HepG2 (cell line): ENCODE data around the gene CASKIN1. TPM values are rescaled to one million over a fixed set of nuclear protein-coding genes. Genes with fewer than 3 reads are reported as not detected.

ENCODE experiments used
- EEA1 ChIP-seq: sonication (generic); formaldehyde crosslinking; IDR thresholded peaks from 2 replicates; pipeline ENCODE4 v1.5.1; 2020; ENCODE audit warnings: mild to moderate bottlenecking, missing genetic modification reagents, borderline replicate concordance
- HDAC2 ChIP-seq: sonication (generic); formaldehyde crosslinking; IDR thresholded peaks from 2 replicates; pipeline ENCODE4 v1.4.0; 2020; ENCODE audit warnings: missing genetic modification reagents
- KDM6A ChIP-seq: IDR thresholded peaks from 2 replicates; pipeline ENCODE4 v1.6.1; 2016; ENCODE audit warnings: low read depth
- NFE2L1 ChIP-seq: sonication (generic); formaldehyde crosslinking; IDR thresholded peaks from 2 replicates; pipeline ENCODE4 v1.4.0; 2020; ENCODE audit warnings: missing genetic modification reagents, mild to moderate bottlenecking, borderline replicate concordance
- POLR2AphosphoS5 ChIP-seq: IDR thresholded peaks from 2 replicates; pipeline ENCODE4 v1.6.1; 2012; ENCODE audit warnings: low read depth, low read length
- SAP130 ChIP-seq: IDR thresholded peaks from 2 replicates; pipeline ENCODE4 v1.6.1; 2016; ENCODE audit warnings: low read depth
- SMAD1 ChIP-seq: sonication (generic); formaldehyde crosslinking; IDR thresholded peaks from 2 replicates; pipeline ENCODE4 v1.4.0; 2020; ENCODE audit warnings: missing genetic modification reagents, low read depth, mild to moderate bottlenecking, borderline replicate concordance
- ZFP91 ChIP-seq: sonication (generic); formaldehyde crosslinking; IDR thresholded peaks from 2 replicates; pipeline ENCODE4 v1.9.0; 2022; ENCODE audit warnings: missing genetic modification reagents, mild to moderate bottlenecking, borderline replicate concordance
- ZKSCAN5 ChIP-seq: sonication (generic); formaldehyde crosslinking; IDR thresholded peaks from 2 replicates; pipeline ENCODE4 v1.5.1; 2020; ENCODE audit warnings: mild to moderate bottlenecking, missing genetic modification reagents
- ZNF18 ChIP-seq: sonication (generic); formaldehyde crosslinking; IDR thresholded peaks from 2 replicates; pipeline ENCODE4 v1.8.0; 2022; ENCODE audit warnings: mild to moderate bottlenecking, missing genetic modification reagents; ENCODE audit not compliant: insufficient replicate concordance
- ZNF232 ChIP-seq: sonication (generic); formaldehyde crosslinking; IDR thresholded peaks from 2 replicates; pipeline ENCODE4 v1.4.0; 2020; ENCODE audit warnings: missing genetic modification reagents, borderline replicate concordance
- ZNF253 ChIP-seq: sonication (generic); formaldehyde crosslinking; IDR thresholded peaks from 2 replicates; pipeline ENCODE4 v1.8.0; 2022; ENCODE audit warnings: mild to moderate bottlenecking, missing genetic modification reagents, borderline replicate concordance
- ZNF326 ChIP-seq: sonication (generic); formaldehyde crosslinking; IDR thresholded peaks from 2 replicates; pipeline ENCODE4 v1.4.0; 2020; ENCODE audit warnings: missing genetic modification reagents, borderline replicate concordance
- ZNF496 ChIP-seq: sonication (generic); formaldehyde crosslinking; IDR thresholded peaks from 2 replicates; pipeline ENCODE4 v1.8.1; 2023; ENCODE audit warnings: mild to moderate bottlenecking, moderate library complexity, missing genetic modification reagents; ENCODE audit not compliant: insufficient replicate concordance
- ZNF547 ChIP-seq: sonication (generic); formaldehyde crosslinking; IDR thresholded peaks from 2 replicates; pipeline ENCODE4 v1.5.1; 2020; ENCODE audit warnings: mild to moderate bottlenecking, missing genetic modification reagents
- ZNF576 ChIP-seq: sonication (generic); formaldehyde crosslinking; IDR thresholded peaks from 2 replicates; pipeline ENCODE4 v1.4.0; 2020; ENCODE audit warnings: mild to moderate bottlenecking, missing genetic modification reagents
- ZNF605 ChIP-seq: sonication (generic); formaldehyde crosslinking; IDR thresholded peaks from 2 replicates; pipeline ENCODE4 v1.8.0; 2022; ENCODE audit warnings: mild to moderate bottlenecking, missing genetic modification reagents
- polyA plus RNA-seq, 8 experiments: library from polyadenylated mRNA; depleted of rRNA in 3 of 8; stranded (reverse) in 7 of 8; unstranded in 1 of 8; fragments of >200 nt; fragmentation: Illumina TruSeq in 4 of 8; extraction: Trizol in 4 of 8; gene quantifications; 2 replicates each; pipeline versions ENCODE4 v1.2.1 to v1.2.3, GENCODE V29; 2011 to 2016; ENCODE audit warnings: low read depth in 4 of 8, missing spikeins in 1 of 8, mixed read lengths in 1 of 8; ENCODE audit not compliant: insufficient read depth in 1 of 8
- total RNA-seq, 5 experiments: library from RNA; depleted of rRNA; stranded (reverse); fragments of >200 nt; fragmentation: Illumina TruSeq; extraction: Trizol; gene quantifications; 2 replicates each; pipeline ENCODE4 v1.2.3, GENCODE V29; 2016; ENCODE audit warnings: low read depth in 1 of 5
- TF ChIP-seq, protein P1 (sequence below): IDR thresholded peaks from 2 replicates; pipeline ENCODE4 v1.6.1; 2016; ENCODE audit warnings: missing genetic modification reagents, missing compliant biosample characterization
- TF ChIP-seq, protein P2 (sequence below): sonication (generic); formaldehyde crosslinking; IDR thresholded peaks from 2 replicates; pipeline ENCODE4 v1.5.1; 2020; ENCODE audit warnings: missing genetic modification reagents, mild to moderate bottlenecking, borderline replicate concordance

Gene CASKIN1
- total and polyA plus RNA-seq, 2 of the 13 experiments (the other 11 are each of a cell fraction or from before 2014, with no cell fraction given) = 1.2 to 2.2 TPM

DNA sequence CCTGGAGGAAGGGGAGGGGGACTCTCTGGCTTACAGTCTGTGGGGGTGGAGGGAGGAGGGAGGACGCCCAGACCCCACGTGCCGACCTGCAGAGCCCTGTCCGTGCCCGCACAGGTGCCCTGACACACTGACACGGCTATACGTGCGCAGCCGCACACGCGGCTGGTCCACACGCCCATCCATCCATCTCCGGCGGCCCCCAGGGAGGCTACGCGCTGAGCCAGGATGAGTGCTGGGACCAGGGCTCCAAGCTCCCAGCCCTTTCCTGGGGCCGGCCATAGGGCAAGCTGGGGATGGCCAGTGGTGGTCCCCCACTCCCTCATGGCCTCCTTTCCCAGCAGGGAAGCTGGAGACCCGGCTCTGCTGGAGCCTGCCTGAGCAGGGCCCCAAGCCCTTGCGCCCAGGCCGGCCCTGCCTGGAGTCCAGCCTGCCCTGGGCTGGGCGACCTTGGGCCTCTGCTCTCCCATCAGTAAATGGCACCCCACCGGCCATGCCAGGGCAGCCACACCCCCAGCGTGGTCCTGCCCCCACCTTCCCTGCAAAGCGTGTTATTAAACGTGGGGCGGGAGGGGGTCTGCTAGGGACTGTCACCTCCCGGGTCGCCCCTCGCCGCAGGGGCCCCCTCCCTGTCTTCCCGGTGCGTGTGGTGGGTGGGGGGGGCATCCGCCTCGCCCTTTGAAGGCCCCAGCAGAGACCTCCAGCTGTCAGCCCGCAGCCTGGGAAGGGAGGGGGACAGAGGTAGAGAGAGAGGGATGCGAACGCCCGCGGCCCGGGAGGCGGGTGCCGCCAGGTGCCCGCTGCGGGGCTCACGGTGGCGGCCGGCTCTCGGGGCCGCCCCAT, 863 bp downstream of the CASKIN1 start (continued):
- no peak for TF ChIP-seq SMAD1
- no peak for TF ChIP-seq ZNF18
- no peak for TF ChIP-seq ZNF232 (CRISPR knock-in tag)
- TF ChIP-seq HDAC2 = no peak
- TF ChIP-seq POLR2AphosphoS5 = no peak
- no peak for TF ChIP-seq ZNF605
- no peak for TF ChIP-seq ZNF253
- TF ChIP-seq ZNF326 (CRISPR knock-in tag) = no peak
- TF ChIP-seq, protein P1, sequence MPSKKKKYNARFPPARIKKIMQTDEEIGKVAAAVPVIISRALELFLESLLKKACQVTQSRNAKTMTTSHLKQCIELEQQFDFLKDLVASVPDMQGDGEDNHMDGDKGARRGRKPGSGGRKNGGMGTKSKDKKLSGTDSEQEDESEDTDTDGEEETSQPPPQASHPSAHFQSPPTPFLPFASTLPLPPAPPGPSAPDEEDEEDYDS (CRISPR knock-in tag) = no peak
- TF ChIP-seq NFE2L1 (CRISPR knock-in tag) = no peak
- no peak for TF ChIP-seq ZKSCAN5 (CRISPR knock-in tag)
- TF ChIP-seq KDM6A (CRISPR knock-in tag) = no peak
- peak; percentile 21; the same call in 1 of the 2 replicates for TF ChIP-seq SAP130 (CRISPR knock-in tag)
- TF ChIP-seq ZNF496 (CRISPR knock-in tag) = no peak
- no peak for TF ChIP-seq ZFP91 (CRISPR knock-in tag)
- TF ChIP-seq, protein P2, sequence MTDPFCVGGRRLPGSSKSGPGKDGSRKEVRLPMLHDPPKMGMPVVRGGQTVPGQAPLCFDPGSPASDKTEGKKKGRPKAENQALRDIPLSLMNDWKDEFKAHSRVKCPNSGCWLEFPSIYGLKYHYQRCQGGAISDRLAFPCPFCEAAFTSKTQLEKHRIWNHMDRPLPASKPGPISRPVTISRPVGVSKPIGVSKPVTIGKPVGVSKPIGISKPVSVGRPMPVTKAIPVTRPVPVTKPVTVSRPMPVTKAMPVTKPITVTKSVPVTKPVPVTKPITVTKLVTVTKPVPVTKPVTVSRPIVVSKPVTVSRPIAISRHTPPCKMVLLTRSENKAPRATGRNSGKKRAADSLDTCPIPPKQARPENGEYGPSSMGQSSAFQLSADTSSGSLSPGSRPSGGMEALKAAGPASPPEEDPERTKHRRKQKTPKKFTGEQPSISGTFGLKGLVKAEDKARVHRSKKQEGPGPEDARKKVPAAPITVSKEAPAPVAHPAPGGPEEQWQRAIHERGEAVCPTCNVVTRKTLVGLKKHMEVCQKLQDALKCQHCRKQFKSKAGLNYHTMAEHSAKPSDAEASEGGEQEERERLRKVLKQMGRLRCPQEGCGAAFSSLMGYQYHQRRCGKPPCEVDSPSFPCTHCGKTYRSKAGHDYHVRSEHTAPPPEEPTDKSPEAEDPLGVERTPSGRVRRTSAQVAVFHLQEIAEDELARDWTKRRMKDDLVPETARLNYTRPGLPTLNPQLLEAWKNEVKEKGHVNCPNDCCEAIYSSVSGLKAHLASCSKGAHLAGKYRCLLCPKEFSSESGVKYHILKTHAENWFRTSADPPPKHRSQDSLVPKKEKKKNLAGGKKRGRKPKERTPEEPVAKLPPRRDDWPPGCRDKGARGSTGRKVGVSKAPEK (CRISPR knock-in tag) = no peak
- TF ChIP-seq ZNF547 (CRISPR knock-in tag) = no peak
- TF ChIP-seq EEA1 (CRISPR knock-in tag) = no peak
- 0 out of 2 replicates have a peak, but pooled peaks have one; percentile 26 for TF ChIP-seq ZNF576 (CRISPR knock-in tag)
